Measurements from ENCODE around the gene KRTAP13-4.

KRTAP13-4 gene

GRCh38 chr21:30415993-30416392, 14.0 kb upstream of the KRTAP13-4 start:
- in situ Hi-C loops (cut with HindIII; ENCODE audit: low pct_ligation_motif_present, low sequenced_read_pairs), result no loop called here
- DNase-seq, result no peak
- Histone ChIP-seq H3K27ac (no peak overlapping the region), H3K36me3 (replicated peaks) (no peaks in the 10 kb centered on the region), H3K4me3 (ENCODE audit: low read depth, low read length) (no peak overlapping the region), H3K27me3 (replicated peaks) (no peaks in the 10 kb centered on the region)
- TF ChIP-seq, protein P1, sequence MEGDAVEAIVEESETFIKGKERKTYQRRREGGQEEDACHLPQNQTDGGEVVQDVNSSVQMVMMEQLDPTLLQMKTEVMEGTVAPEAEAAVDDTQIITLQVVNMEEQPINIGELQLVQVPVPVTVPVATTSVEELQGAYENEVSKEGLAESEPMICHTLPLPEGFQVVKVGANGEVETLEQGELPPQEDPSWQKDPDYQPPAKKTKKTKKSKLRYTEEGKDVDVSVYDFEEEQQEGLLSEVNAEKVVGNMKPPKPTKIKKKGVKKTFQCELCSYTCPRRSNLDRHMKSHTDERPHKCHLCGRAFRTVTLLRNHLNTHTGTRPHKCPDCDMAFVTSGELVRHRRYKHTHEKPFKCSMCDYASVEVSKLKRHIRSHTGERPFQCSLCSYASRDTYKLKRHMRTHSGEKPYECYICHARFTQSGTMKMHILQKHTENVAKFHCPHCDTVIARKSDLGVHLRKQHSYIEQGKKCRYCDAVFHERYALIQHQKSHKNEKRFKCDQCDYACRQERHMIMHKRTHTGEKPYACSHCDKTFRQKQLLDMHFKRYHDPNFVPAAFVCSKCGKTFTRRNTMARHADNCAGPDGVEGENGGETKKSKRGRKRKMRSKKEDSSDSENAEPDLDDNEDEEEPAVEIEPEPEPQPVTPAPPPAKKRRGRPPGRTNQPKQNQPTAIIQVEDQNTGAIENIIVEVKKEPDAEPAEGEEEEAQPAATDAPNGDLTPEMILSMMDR (IDR thresholded peaks at IDR 0.05; ENCODE audit: low read depth, low read length, missing control alignments), result no peak

DNA sequence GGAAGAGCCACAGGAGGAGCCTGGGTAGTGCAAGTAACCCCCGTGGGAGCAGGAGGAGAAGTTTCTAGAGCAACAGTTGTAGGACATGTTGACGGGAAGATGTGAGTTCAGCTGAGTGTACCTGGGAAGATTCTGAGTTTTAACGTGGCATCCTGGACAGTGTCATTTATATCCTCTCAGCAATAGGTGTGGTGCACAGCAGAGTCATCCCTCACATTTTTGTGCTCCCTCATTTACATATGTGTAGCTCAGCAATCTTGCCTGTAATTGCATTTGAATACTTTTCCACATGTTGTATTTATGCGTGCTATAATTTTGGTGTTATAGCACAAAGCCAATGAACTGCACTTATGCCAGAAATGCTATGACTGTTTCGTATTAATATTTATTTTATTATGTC, 4.2 kb upstream of the KRTAP13-4 start, which contains the start of gene KRTAP13-3:
TSS of gene KRTAP13-3 (minus strand) at position 101 of the 400 bp plus-strand sequence. CDS start at position 87, 14 bp downstream.
- no peak for DNase-seq
- H3K4me3 ChIP-seq (ENCODE audit: low read depth, low read length), result no peak within 1 kb of the TSS
- H3K27me3 ChIP-seq (replicated peaks), result no peaks in the 10 kb centered on the region
- TF ChIP-seq, protein P1 (IDR thresholded peaks at IDR 0.05; ENCODE audit: low read depth, low read length, missing control alignments), result no peak
- in situ Hi-C loops (cut with HindIII; ENCODE audit: low pct_ligation_motif_present, low sequenced_read_pairs), result no loop called here
- H3K36me3 ChIP-seq (replicated peaks), result no peaks in the 10 kb centered on the region
- no peak within 1 kb of the TSS for H3K27ac ChIP-seq

GRCh38 chr21:30426731-30427130, 3.3 kb upstream of the KRTAP13-4 start:
- Histone ChIP-seq H3K4me3 (ENCODE audit: low read depth, low read length) (no peak overlapping the region), H3K27ac (no peak overlapping the region), H3K36me3 (replicated peaks) (no peaks in the 10 kb centered on the region), H3K27me3 (replicated peaks) (no peaks in the 10 kb centered on the region)
- in situ Hi-C loops (cut with HindIII; ENCODE audit: low pct_ligation_motif_present, low sequenced_read_pairs), result no loop called here
- TF ChIP-seq, protein P1 (IDR thresholded peaks at IDR 0.05; ENCODE audit: low read depth, low read length, missing control alignments), result no peak
- no peak for DNase-seq

GRCh38 chr21:30434033-30434631, 4.1 kb downstream of the KRTAP13-4 start:
- H3K36me3 ChIP-seq (replicated peaks), result no peaks in the 10 kb centered on the region
- no peaks in the 10 kb centered on the region for H3K27me3 ChIP-seq (replicated peaks)
- peak; percentile 20 for DNase-seq
- in situ Hi-C loops (cut with HindIII; ENCODE audit: low pct_ligation_motif_present, low sequenced_read_pairs), result no loop called here
- no peak overlapping the region for H3K4me3 ChIP-seq (ENCODE audit: low read depth, low read length)
- no peak overlapping the region for H3K27ac ChIP-seq
- TF ChIP-seq, protein P1 (IDR thresholded peaks at IDR 0.05; ENCODE audit: low read depth, low read length, missing control alignments), result peak; percentile 76

DNA sequence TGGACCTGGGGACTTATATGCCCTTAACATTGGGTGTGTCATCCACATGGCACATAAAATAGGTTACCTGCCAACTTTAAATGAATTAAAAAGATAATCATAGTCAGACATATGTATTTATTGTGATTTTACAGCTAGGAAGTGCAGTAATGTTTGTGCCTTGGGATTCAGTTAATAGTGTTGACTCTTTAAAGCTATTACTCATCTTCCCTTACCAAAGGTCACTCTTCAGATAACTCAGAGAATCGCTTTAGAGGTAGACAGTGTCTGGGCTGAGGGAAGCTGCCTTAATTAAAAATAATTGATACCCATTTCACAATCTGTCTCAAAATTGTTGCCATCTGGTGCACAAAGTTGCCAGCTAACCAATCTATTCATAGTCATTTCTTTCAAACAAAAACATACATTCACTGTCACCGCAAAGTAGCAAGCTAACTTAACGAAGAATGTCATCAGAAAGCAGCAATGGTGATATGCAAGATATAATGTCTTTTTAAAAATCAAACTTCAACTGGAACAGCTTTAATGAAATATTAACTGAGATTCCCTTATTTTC, 7.1 kb downstream of the KRTAP13-4 start:
- in situ Hi-C loops (cut with HindIII; ENCODE audit: low pct_ligation_motif_present, low sequenced_read_pairs), result no loop called here
- Histone ChIP-seq H3K27ac (no peak overlapping the region), H3K27me3 (replicated peaks) (no peaks in the 10 kb centered on the region), H3K4me3 (ENCODE audit: low read depth, low read length) (no peak overlapping the region), H3K36me3 (replicated peaks) (no peaks in the 10 kb centered on the region)
- no peak for DNase-seq
- TF ChIP-seq, protein P1 (IDR thresholded peaks at IDR 0.05; ENCODE audit: low read depth, low read length, missing control alignments), result no peak

DNA sequence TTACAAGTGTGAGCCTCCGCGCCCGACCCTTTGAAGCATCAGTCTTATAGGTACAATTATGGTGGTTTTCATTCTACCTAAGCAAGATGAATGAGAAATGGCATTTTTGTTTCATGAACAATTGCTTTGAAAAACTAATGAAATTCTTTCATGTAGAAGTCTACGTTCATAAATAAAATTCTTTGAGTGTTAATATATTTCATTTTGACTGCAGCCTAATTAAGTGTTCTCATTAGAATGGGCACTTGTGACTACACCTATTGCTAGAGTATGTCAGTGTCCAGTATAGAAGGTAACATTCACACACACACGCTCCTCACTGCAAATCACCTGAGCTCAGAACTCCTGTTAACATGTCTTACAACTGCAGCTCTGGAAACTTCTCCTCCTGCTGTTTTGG, 10.0 kb downstream of the KRTAP13-4 start, which contains the start of gene KRTAP15-1:
TSS of gene KRTAP15-1 (plus strand) at position 301 of the 400 bp plus-strand sequence. CDS start at position 354, 53 bp downstream.
- no peak for DNase-seq

More for the DNA sequence above, 10.0 kb downstream of the KRTAP13-4 start, which contains the start of gene KRTAP15-1:
- Histone ChIP-seq H3K36me3 (replicated peaks) (no peaks in the 10 kb centered on the region), H3K27me3 (replicated peaks) (no peaks in the 10 kb centered on the region), H3K27ac (no peak within 1 kb of the TSS), H3K4me3 (ENCODE audit: low read depth, low read length) (no peak within 1 kb of the TSS)
- in situ Hi-C loops (cut with HindIII; ENCODE audit: low pct_ligation_motif_present, low sequenced_read_pairs), result no loop called here
- TF ChIP-seq, protein P1 (IDR thresholded peaks at IDR 0.05; ENCODE audit: low read depth, low read length, missing control alignments), result no peak
